Spleen (tissue), 7 donors: ENCODE measurements around the gene CPT1B.

ENCODE experiments used
- CTCF ChIP-seq, 11 experiments: fragments of 200-600 bp in 7 of 11; fragments of 450-650 bp in 4 of 11; sonication (generic) in 4 of 11; IDR thresholded peaks in 8 of 11; conservative IDR thresholded peaks in 3 of 11; 1 replicate in 7 of 11; 2 replicates in 4 of 11; pipeline versions ENCODE4 v1.4.0 to v1.8.0; 2016 to 2021; ENCODE audit warnings: antibody characterized with exemption in 11 of 11, inconsistent platforms in 4 of 11, mild to moderate bottlenecking in 1 of 11
- POLR2A ChIP-seq, 3 donors: fragments of 450-650 bp; IDR thresholded peaks; one replicate each; pipeline ENCODE4 v1.5.1; 2017; ENCODE audit warnings: antibody characterized with exemption in 3 of 3, mild to moderate bottlenecking in 1 of 3
- POLR2AphosphoS5 ChIP-seq, 3 donors: sonication (generic); formaldehyde crosslinking; IDR thresholded peaks; one replicate each; pipeline ENCODE4 v1.5.1; 2017; ENCODE audit warnings: antibody characterized with exemption in 3 of 3
- donor health status: DM: no; HTN: no; CAD: no; lungs with moderate emphysema.
- donor health status: DM: no; HTN: no; CAD: no.
- donor health status: DM: no; HTN: no; CAD: no.

DNA sequence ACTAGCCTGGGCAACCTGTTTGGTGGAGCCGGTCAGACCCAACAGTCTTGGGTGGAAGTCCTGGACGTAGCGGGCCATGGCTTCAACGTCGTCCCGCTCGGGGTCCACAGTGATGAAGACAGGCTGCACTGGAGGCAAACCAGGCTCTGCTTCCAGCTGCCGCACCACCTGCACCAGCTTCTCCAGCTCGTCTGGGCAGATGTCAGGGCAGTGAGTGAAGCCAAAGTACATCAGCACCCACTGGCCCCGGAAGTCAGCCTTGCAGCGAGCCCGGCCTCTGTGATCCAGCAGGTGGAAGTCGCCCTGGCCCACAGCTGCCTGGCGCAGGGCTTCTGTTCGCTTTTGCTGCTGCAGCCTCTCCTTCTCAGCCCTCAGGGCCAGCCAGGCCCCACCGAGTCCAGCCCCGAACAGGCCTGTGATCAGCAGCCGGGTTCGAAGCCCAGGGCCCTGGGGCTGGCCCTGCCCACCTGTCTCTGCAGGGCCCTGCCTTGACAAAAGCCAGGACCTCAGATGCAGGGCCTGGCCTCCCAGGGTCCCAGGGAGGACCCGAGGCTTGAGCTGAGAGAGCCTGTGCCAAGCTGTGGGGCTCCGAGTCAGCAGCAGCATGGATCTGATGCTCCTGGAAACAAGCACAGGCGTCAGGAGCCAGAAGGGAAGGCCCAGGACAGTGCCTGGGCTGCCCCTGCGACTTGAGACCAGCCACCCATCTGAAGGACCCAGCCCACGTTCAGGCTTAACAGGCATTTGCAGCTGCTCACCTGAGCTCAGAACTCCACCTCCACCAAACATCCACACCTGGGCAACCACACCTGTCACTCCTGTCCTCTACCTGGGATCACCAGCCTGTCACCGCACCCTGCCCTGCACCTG lies 54.2 kb downstream of the CPT1B start:
- TF ChIP-seq CTCF (IDR thresholded peaks at IDR 0.05 in 8 of 11, conservative IDR thresholded peaks at IDR 0.05 in 3 of 11) (no peak), POLR2AphosphoS5 (IDR thresholded peaks at IDR 0.05) (peak in 1 of 3 donors; percentile 64), POLR2A (IDR thresholded peaks at IDR 0.05) (no peak)
